Measurements from ENCODE around the gene SH3BP4.

SH3BP4 gene

DNA sequence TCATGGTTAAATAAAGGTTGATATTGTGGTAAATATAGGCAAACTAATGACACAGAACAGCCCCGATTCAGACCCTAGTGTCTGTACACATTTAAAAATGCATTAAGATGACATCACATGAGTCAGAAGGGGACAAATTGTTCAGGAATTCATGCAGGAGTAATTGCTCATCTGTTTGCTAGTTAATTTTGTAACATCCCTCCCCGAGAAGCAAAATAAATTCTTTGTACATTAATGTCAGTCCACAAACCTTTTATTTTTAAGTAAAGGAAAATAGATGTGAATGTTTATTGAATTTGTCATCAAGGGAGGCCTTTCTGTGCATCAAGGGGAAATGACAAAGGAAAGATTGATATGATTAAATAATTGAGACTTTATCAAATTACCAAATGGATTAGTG is 69.9 kb downstream of the SH3BP4 start:
- DNase-seq, result no peak

DNA sequence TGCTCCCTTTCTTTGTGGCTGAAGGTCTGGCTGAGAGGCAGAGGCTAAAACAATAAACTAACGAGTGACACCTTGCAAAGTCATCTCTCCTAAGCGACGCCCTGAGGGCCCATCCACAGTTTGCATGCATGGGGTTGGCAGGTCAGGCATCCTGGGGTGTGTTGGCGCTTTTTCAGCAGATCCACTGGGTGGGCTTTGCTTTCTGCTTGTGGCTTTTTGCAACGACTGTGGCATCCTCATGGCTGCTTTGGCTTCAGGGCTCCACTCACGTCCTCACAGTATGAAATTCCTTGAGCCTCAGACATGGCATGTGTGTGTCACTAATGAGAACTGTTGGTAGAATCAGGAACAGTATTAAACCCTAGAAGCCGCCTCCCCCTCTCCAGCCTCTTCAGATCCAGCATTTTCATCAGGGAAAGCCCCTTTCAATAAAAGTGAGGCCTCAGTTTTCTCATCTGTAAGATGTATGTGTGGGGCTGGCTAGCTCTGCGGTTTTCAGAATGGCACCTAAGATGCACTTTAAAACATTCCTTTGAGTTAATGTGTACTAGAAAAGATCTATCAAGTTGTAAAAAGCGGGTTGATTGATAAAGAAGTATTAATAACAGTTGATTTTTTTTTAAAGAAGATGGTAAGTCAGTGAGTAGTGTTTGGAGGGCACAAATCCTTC is 72.5 kb downstream of the SH3BP4 start:
- DNase-seq, result no peak

DNA sequence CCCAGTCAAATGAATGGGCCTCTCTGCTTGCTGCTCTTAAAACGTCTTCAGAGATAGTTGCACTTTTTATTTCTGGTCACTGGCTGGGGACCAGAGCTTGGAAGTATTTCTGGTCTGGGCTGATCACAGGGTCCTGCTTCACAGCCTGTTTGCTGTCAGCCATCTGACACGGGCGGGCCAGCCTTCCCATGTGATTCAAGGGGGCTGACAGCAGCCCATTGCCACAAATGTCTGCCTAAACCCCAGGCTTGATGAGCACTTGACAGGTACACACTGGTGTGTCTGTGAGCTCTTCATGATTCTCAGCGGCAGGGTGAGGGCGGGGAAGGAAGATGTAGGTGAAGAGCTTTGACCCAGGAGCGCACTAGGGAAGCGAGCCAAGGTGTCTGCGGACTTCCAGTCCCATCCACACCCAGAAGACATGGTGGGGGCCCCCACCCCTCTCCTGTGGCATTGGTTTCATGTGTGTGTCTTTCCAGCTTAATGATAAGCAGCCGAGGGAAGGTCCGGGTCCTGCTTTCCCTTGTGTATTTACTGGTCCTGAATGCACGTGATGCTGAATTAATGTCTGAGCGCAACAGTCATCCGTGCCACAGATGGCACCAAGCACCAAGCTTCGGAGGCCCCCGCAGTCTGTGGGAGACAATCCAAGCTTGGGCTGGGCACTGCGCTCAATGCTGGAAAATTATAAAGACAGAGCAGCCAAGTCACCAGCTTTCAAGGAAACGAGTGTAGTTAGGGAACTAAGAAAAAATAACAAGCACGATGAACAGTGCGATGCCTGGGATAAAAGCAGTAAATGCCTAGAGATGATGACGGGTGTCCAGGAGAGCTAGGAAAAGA is 73.3 kb downstream of the SH3BP4 start:
- DNase-seq, result no peak

DNA sequence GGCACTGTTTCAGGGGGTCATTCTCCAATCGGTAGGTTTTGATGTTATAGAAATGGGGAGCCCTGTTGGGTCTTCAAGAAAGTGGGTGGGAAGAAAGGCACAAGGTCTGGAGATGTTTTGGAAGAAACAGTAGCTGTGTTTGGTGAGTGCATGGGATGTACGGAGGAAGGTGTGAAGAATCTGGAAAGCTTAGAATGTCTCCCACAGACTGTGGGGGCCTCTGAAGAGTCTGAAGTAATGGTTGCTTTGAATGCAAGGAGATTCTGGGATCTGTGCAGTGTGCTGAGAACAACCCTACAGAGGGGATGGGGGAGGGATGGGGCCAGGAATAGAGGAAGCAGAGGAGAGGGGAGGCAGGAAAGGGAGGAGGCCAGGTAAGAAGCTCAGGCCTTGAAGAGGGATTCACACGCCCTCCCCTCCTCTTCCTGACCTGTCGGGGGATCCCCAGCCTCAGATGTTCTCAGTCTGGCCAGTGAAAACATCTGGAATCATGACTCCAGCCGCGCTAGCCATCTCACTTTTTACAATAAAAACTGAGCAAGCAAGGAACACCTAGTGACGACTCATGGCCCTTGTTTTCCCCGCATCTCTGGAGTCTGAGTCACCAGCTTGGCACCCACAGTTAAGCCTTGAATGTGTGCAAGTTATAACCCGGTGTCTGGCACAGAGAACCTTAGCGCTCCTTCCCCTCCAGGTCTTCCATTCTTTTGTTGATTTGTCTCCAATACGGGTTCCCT is 74.2 kb downstream of the SH3BP4 start:
- no peak for DNase-seq

DNA sequence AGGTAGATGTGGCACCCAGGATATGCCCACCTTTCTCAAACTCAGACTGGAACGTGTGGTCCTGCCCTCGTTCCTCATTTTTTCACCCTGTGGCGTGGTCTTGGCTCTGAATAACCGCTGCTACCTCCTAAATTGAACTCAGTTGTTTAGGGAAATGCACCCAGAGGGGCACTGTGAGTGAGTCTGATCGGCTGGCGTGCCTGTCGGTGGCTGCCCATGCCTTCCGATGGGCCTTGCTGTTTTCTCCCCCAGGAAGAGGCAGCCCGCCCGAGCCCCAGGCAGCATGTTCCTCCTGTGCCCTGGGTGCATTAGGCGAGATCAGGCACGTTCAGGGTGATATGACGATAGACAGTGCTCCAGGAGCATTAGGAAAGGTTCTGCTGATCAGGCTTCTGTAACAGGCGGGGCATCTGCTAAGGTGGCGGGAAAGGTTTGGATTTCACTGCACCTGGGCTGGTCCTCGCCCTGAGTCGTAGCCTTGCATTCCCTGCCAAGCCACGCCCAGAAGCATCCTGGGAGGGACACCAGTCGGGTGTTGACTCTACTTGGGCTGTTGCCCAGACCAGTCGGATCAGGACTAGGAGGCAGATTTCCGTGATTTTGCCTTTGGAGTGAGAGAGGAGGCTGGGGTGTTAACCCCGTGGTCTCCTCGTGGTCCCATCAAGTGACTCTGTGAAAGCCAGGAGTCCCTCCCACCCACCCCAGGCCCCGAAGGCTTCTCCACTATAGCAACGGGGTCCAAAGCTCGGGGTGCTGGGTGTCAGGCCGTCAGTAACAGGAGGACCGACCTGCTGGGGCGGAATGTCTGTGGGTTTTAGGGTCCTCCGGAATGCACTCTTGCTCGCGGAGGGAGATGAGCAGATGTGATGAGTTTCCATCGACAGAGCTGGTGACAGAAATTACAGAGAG is 75.1 kb downstream of the SH3BP4 start:
- no peak for DNase-seq

DNA sequence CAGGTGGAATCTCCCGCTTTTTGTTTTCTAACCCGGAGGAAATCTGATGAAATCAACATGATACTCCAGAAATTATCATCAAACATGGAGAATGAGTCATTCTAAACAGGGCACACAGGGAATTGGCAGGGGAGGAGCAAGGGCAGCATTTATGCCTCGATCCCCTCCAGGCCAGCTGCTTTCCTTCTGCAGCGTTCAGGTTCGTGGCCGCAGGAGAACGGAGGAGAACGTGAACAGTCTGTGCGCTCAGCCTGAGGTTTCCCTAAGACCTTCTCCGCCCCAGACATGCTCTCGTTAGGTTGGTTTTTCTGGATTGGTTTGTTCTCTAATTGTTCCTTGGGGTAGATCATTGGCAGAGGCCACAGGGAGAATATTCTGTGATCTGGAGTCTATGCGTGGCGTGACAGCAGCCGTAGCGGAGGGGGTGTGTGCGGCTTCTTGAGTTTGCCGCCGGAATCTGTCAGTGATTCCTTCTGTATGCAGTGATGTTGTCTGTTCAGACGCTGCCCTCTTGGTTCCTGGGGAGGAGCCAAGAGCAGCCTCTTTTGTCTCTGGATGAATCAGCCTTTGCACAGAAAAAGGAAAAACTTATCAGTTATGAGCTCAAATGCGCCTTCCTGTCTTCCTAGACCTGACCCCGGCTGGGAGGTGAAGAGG is 75.9 kb downstream of the SH3BP4 start:
- no peak for DNase-seq

DNA sequence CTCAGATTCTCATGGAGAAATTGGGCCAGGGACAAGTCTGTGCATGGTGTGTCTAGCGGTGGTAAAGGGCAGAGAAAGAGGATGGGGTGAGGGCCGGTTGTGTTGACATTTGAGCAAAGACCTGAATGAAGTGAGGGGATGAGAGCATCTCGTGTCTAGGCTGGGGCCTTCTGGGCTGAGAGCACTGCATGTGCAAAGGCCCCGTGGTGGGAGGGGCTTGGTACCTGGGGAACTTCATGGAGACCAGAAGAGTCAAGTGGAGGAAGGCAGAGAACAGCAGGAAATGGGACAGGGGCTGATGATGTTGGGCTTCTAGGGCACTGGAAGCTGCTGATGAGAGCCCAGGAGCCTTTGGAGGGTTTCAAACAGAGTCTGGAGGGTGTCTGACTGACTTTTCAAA is 76.8 kb downstream of the SH3BP4 start:
- no peak for DNase-seq

DNA sequence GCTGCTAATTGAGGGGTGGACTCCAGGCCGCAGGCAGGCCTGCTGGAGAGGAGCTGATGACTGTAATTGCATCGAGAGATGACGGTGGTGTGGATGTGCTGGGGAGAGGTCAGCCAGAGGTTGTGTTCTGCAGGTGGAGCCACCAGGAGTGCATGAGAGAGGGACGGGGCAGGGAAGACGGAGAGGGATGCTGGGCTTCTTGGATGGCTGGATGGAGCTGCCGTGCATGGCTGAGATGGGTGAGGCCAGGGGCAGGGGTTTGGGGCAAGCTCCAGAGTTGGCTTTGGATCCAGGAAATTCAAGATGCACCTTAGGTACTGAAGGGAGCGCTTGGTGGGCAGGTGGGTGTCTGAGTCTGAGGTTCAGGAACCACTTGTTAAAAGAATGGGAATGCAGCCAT is 77.2 kb downstream of the SH3BP4 start:
- DNase-seq, result no peak

DNA sequence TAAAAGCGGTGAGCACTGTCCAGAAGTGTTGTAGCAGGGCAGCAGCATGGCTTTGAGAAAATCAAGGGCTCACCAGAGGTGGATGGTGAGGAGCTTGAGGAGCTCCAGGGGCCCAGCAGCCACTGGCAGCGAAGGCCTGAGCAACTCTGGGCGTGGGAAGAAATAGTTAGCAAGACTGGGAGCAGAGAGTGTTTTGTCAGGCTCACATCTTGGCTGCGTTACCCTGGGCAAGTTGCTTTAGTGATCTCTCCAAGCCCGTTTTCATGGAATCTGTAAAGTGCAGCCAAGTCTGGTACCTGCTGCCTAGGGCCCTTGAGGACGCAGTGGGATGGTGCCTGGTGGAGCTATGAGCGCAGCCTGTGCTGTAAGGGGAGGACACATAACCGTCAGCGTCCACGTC is 78.3 kb downstream of the SH3BP4 start:
- no peak for DNase-seq

DNA sequence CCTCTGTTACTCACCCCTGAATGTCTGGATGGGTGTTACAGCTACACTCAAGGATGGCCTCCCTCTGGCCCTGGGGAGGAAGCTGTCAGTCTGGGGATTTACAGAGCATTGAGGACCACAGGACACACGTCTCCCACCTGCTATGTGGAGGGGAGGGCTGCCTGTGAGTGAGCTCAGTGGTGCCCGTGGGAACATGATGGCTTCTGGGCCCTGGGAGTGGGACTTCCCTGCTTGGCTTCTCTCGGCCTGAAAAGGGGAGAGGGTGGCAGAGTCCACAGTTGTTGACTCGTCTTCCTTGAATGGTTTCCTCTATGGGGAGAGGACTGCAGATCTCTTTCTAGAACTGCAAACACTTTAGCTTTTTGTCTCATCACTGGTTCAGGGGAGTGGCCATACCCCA is 79.1 kb downstream of the SH3BP4 start:
- DNase-seq, result no peak

DNA sequence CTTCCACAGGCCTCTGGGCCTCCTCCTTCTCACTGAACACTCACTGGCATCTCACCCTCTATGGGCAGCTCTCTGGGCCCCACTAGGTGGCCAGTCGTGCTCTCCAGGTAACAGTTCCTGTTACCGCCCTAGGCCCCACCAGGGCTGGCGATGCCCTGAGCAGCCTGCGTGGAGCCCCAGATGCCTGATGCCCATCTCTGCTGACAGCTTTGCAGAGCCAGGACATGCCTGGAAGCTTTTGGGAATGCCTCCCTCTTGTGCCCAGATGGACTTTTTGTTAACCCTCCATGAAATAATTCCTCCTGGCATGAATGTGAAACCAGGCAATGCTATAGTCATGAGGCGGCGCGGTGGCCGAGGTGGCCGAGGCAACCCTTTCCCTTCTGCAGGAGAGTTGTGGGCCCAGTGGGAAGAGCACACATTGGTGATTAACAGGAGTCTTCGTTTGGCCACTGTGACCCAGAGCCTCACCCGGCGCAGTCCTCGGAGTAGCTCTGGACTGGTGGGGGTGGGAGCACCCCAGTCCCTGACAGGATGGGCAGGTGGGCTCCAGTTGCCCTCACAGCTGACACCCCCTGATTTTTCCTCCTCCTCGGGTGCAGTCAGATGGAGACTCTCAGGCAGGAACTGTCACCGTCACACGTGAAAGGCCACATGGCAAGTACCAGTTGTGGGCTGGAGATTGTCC is 80.0 kb downstream of the SH3BP4 start:
- DNase-seq, result no peak

DNA sequence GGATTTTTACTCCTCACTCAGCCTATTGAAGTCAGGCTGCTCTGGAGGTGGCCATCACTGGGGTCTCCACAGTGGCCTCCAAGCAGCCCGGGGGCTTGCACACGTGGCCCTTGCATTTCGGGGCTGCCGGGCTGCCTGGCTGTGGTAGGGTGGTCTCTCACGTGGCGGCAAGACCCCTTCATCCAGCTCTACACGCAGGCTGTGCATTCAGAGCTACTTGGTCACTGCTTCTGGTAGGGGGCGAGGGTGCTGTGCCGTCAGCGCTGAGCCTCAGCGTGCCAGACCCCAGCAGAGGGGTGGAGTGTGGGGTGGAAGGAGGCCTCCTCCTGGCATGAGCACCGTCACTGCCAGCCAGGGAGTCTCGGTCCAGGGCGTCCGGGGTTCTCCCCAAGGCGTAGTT is 80.6 kb downstream of the SH3BP4 start:
- DNase-seq, result no peak

DNA sequence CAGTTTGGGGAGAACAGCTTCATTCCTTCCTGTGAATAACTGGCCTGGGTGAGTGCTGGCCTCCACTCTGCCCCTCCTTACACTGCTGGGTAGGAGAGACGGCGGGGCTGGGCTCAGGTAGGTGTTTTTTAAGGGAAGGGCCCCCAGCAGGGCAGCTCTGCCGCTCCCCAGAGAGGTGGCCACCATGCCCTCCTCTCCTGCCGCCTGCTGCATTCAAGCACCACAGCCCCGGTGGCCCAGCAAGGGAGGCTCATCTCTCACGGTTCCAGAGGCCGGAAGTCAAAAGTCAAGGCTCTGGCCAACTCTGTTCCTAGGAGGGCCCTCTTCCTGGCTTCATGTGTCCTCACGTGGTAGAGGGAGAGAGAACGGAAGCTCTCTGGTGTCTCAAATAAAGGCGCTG is 81.1 kb downstream of the SH3BP4 start:
- DNase-seq, result no peak

DNA sequence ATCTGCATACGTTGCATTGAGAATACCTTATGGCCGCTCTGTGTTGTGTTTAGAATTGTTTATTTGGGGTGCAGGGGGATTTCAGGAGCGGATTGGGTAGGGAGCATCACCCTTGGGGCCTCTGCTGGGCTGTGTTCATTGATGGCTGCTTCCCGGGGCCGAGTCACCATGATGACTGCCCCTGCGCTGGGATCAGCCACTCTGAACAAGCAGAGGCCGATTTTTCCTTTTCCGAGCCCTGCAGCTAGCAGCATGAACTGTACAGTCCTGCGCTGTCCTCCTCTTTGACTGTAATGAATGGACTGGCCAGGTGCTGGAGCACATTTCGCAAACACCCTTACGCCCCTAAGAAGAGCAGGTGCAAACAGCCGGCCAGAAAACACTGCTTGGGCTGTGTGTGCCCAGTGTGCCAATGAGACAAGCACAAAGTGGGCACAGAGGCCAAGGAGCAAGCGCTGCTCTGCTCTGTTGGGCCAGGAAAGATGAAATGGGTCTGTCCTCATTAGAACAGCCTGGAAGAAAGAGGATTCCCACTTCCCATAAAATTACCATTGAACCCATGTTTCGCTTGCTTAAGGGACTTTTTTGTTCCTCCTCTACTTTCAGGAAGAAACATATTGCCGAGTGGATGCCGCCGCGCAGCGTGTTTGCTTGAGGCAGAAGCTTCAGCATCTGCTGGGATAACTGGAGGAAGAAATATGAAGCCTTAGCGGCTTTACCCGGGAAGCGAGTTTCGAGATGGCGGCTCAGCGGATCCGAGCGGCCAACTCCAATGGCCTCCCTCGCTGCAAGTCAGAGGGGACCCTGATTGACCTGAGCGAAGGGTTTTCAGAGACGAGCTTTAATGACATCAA is 82.7 kb downstream of the SH3BP4 start:
- DNase-seq, result no peak

DNA sequence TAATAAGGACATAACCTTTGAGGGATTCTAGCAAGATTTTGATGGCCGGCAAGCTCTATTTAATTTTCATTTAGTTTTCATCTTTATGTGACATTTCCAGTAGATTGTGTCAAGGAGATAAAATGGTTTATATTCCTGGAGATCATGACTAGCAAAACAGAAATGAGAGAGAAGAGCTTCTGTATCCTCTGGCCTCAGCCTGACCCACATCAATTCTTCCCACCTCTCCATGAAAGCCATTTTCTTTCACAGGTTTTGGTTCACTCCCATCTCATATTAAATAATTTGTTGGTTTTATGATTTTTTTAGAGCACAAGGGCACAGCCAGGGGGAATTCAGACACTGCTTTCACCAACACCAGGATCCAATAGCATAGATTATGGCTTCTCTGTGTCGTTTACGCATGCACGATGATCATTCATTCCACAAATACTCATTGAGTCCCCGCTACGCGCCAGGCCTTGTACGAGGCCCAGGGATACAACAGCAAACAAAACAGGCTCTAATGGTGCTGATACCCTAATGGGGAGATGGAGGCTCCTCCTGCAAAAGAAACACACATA is 85.9 kb downstream of the SH3BP4 start:
- no peak for DNase-seq

DNA sequence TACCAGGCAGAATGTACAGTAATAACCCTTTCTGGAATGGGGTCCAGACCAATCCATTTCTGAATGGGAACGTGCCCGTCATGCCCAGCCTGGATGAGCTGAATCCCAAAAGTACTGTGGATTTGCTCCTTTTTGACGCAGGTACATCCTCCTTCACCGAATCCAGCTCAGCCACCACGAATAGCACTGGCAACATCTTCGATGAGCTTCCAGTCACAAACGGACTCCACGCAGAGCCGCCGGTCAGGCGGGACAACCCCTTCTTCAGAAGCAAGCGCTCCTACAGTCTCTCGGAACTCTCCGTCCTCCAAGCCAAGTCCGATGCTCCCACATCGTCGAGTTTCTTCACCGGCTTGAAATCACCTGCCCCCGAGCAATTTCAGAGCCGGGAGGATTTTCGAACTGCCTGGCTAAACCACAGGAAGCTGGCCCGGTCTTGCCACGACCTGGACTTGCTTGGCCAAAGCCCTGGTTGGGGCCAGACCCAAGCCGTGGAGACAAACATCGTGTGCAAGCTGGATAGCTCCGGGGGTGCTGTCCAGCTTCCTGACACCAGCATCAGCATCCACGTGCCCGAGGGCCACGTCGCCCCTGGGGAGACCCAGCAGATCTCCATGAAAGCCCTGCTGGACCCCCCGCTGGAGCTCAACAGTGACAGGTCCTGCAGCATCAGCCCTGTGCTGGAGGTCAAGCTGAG is 89.6 kb downstream of the SH3BP4 start:
- DNase-seq, result no peak

DNA sequence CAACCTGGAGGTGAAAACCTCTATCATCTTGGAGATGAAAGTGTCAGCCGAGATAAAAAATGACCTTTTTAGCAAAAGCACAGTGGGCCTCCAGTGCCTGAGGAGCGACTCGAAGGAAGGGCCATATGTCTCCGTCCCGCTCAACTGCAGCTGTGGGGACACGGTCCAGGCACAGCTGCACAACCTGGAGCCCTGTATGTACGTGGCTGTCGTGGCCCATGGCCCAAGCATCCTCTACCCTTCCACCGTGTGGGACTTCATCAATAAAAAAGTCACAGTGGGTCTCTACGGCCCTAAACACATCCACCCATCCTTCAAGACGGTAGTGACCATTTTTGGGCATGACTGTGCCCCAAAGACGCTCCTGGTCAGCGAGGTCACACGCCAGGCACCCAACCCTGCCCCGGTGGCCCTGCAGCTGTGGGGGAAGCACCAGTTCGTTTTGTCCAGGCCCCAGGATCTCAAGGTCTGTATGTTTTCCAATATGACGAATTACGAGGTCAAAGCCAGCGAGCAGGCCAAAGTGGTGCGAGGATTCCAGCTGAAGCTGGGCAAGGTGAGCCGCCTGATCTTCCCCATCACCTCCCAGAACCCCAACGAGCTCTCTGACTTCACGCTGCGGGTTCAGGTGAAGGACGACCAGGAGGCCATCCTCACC is 90.2 kb downstream of the SH3BP4 start:
- no peak for DNase-seq

DNA sequence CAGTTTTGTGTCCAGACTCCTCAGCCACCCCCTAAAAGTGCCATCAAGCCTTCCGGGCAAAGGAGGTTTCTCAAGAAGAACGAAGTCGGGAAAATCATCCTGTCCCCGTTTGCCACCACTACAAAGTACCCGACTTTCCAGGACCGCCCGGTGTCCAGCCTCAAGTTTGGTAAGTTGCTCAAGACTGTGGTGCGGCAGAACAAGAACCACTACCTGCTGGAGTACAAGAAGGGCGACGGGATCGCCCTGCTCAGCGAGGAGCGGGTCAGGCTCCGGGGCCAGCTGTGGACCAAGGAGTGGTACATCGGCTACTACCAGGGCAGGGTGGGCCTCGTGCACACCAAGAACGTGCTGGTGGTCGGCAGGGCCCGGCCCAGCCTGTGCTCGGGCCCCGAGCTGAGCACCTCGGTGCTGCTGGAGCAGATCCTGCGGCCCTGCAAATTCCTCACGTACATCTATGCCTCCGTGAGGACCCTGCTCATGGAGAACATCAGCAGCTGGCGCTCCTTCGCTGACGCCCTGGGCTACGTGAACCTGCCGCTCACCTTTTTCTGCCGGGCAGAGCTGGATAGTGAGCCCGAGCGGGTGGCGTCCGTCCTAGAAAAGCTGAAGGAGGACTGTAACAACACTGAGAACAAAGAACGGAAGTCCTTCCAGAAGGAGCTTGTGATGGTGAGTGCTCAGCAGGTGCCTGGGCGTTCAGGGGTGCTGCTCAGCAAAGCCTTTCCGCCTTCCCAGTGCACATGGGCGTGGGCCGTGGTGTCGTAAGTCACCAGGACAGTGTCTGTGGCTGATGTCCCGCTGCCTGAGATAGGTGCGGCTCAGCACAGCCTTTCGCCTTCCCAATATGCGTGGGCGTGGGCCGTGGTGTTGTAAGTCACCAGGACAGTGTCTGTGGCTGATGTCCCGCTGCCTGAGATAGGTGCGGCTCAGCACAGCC is 91.0 kb downstream of the SH3BP4 start:
- DNase-seq, result no peak
